Sigmoid colon (tissue), 7 donors: Measurements from ENCODE around the gene ACAP2. TPM values are rescaled to one million over a fixed set of nuclear protein-coding genes. Genes with fewer than 3 reads are reported as not detected.

Source experiments
- DNase-seq: peaks from one replicate; pipeline ENCODE4 v3.0.0-alpha.2; 2019
- H3K27ac ChIP-seq, 4 donors: fragments of 200-600 bp; sonication (generic); one replicate each; pipeline ENCODE4 v1.5.1; 2016 to 2019; ENCODE audit warnings: mild to moderate bottlenecking in 1 of 4
- H3K27me3 ChIP-seq, 3 donors: fragments of 200-600 bp; sonication (generic); one replicate each; pipeline ENCODE4 v1.5.1; 2019; ENCODE audit warnings: mild to moderate bottlenecking in 1 of 3
- H3K36me3 ChIP-seq, 4 donors: fragments of 200-600 bp; sonication (generic); one replicate each; pipeline ENCODE4 v1.5.1; 2016 to 2019
- H3K4me1 ChIP-seq, 4 donors: fragments of 200-600 bp; sonication (generic); one replicate each; pipeline ENCODE4 v1.5.1; 2017 to 2019
- H3K4me3 ChIP-seq, 4 donors: fragments of 200-600 bp; sonication (generic); one replicate each; pipeline ENCODE4 v1.5.1; 2017 to 2019; ENCODE audit warnings: mild to moderate bottlenecking in 2 of 4, moderate library complexity in 1 of 4
- H3K9me3 ChIP-seq, 4 donors: fragments of 200-600 bp in 3 of 4; sonication (generic) in 3 of 4; one replicate each; pipeline versions ENCODE4 v1.5.1 to v1.6.1; 2013 to 2019
- EP300 ChIP-seq, 4 donors: sonication (generic); formaldehyde crosslinking; IDR thresholded peaks; one replicate each; pipeline ENCODE4 v1.6.1; 2017; ENCODE audit warnings: antibody characterized with exemption in 4 of 4
- POLR2A ChIP-seq, 2 donors: fragments of 450-650 bp; IDR thresholded peaks; one replicate each; pipeline ENCODE4 v1.6.1; 2016; ENCODE audit warnings: antibody characterized with exemption in 2 of 2, mild to moderate bottlenecking in 2 of 2, moderate library complexity in 2 of 2
- POLR2AphosphoS5 ChIP-seq, 4 donors: sonication (generic); formaldehyde crosslinking; IDR thresholded peaks; one replicate each; pipeline ENCODE4 v1.6.1; 2017; ENCODE audit warnings: antibody characterized with exemption in 4 of 4
- WGBS, 2 donors: extraction: QIAGEN DNeasy Blood & Tissue Kit; methylation state at CpG; one replicate each; pipeline ENCODE4 v1.1.7; 2013; 5-methylcytosine and 5-hydroxymethylcytosine counted together
- intact Hi-C: fragments of 100-400 bp; cut with DNase I; formaldehyde crosslinking; loops from one replicate; pipeline ENCODE4 v1.15.1; 2023
- polyA plus RNA-seq, 3 donors: library from polyadenylated mRNA; stranded (reverse); fragments of 200-250 nt; gene quantifications; one replicate each; pipeline ENCODE4 v1.2.3, GENCODE V29; 2013
- total RNA-seq, 4 donors: library from RNA; depleted of rRNA; stranded (reverse); fragments of >200 nt; gene quantifications; one replicate each; pipeline ENCODE4 v1.1.0, GENCODE V29; 2016
- TF ChIP-seq, protein P1 (sequence below), 4 experiments: fragments of 450-650 bp in 3 of 4; fragments of 200-600 bp in 1 of 4; IDR thresholded peaks; one replicate each; pipeline ENCODE4 v1.5.1; 2016 to 2019; ENCODE audit warnings: antibody characterized with exemption in 4 of 4, mild to moderate bottlenecking in 3 of 4, moderate library complexity in 2 of 4
- donor health status: healthy with polysubstance abuse.
- donor health status: Bipolar disorder and iron deficiency.
- donor health status: healthy.

Gene ACAP2
- total and polyA plus RNA-seq, 7 donors, result 12.0 to 57.1 (median 28.0) TPM

DNA sequence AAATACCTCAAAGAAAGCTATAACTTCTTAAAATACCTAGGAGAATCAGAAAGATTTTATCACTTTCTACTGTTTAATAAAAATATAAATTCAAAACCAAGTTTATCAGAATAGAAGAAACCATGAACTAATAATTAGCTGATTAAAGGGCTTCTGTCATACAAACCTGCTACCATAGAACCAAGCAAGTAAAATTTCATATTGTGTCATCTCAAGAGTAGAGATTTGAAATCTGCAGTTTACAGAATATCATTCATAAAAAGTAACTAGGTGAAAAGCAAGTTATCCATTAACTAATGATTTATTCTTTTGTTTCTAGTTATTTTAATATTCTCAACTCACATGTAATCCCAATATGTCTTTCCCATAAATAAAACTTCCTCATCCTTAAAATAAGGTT, 135.1 kb downstream of the ACAP2 start:
- intact Hi-C loops, result no loop called here
- peaks cover 0 to 17% (median 0%) of the 10 kb centered on the region in 4 donors for H3K36me3 ChIP-seq
- no peak overlapping the region for H3K4me3 ChIP-seq
- TF ChIP-seq POLR2AphosphoS5 (IDR thresholded peaks at IDR 0.05), result no peak
- TF ChIP-seq, protein P1, sequence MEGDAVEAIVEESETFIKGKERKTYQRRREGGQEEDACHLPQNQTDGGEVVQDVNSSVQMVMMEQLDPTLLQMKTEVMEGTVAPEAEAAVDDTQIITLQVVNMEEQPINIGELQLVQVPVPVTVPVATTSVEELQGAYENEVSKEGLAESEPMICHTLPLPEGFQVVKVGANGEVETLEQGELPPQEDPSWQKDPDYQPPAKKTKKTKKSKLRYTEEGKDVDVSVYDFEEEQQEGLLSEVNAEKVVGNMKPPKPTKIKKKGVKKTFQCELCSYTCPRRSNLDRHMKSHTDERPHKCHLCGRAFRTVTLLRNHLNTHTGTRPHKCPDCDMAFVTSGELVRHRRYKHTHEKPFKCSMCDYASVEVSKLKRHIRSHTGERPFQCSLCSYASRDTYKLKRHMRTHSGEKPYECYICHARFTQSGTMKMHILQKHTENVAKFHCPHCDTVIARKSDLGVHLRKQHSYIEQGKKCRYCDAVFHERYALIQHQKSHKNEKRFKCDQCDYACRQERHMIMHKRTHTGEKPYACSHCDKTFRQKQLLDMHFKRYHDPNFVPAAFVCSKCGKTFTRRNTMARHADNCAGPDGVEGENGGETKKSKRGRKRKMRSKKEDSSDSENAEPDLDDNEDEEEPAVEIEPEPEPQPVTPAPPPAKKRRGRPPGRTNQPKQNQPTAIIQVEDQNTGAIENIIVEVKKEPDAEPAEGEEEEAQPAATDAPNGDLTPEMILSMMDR (IDR thresholded peaks at IDR 0.05), result no peak
- no peak for TF ChIP-seq EP300 (IDR thresholded peaks at IDR 0.05)
- TF ChIP-seq POLR2A (IDR thresholded peaks at IDR 0.05), result no peak
- H3K9me3 ChIP-seq, result no peaks in the 10 kb centered on the region
- no peaks in the 10 kb centered on the region for H3K27me3 ChIP-seq
- no peak for DNase-seq
- H3K4me1 ChIP-seq, result no peaks in the 10 kb centered on the region
- no peak overlapping the region for H3K27ac ChIP-seq

DNA sequence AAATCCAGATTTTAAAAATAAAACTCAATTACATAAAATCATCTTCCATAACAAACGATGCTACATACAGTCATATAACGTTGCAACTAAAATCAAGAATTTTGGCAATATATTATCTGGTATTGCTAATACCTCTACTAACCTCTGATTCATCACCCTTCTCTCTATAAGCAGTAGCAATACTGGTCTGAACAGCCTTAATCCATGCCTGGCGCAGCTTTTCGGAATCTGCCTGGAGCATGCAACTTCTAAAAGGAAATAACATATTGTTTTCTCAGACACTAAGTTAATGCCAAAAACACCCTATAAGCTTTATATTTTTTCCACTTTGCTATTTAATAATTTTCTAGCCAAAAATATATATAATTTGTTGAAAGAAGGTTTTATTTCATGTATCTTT, 136.5 kb downstream of the ACAP2 start:
- WGBS, 2 donors, result 97 to 98% methylated on average over 4 of the region's 4 CpGs
- no peak overlapping the region for H3K27ac ChIP-seq
- TF ChIP-seq, protein P1 (IDR thresholded peaks at IDR 0.05), result no peak
- TF ChIP-seq POLR2A (IDR thresholded peaks at IDR 0.05), result no peak
- TF ChIP-seq POLR2AphosphoS5 (IDR thresholded peaks at IDR 0.05), result no peak
- TF ChIP-seq EP300 (IDR thresholded peaks at IDR 0.05), result no peak
- no peaks in the 10 kb centered on the region for H3K4me1 ChIP-seq
- peaks cover 0 to 26% (median under 1%) of the 10 kb centered on the region in 4 donors for H3K36me3 ChIP-seq
- H3K9me3 ChIP-seq, result no peaks in the 10 kb centered on the region
- DNase-seq, result no peak
- no peaks in the 10 kb centered on the region for H3K27me3 ChIP-seq
- intact Hi-C loops, result no loop called here
- H3K4me3 ChIP-seq, result no peak overlapping the region

DNA sequence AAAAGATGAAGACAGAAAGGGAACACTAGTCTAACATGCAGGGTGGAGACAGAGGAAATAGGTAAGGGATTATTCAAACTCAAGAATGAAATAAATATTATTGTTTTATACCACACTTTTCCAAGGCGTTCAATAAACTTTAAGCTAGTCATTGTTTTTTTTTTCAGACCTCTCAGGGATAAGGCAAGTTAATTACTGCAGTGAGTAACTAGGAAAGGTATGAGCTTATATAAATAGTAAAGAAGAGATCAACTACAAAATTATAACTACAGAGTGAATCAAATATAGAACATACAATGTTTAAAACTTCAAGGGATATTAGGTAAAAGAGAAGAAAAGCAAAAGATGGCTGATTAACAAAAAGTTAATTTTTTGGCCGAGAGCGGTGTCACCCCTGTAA, 140.4 kb downstream of the ACAP2 start:
- intact Hi-C loops, result no loop called here

DNA sequence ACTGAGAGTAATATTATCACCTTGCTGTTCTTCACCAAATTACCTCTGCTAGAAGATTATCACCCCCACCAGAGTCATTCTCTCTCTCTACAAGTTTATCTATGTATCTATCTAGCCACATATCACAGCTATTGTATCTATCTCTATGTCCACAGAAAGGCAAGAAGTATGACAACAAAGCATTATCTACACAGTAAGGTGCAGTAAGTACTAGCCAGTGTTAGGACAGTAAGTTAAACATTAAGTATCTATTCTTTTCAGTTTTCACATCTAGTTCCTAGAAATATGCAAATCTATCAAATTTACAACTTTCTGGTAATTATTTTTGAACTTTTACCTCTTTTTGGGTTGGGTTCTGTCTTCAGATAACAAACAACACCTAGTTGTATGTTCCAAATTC, 145.4 kb downstream of the ACAP2 start:
- no peak overlapping the region for H3K4me3 ChIP-seq
- no peaks in the 10 kb centered on the region for H3K27me3 ChIP-seq
- H3K27ac ChIP-seq, result no peak overlapping the region
- no peak for DNase-seq
- no peaks in the 10 kb centered on the region for H3K4me1 ChIP-seq
- no peaks in the 10 kb centered on the region for H3K9me3 ChIP-seq
- peaks cover 0 to 82% (median 8%) of the 10 kb centered on the region in 4 donors for H3K36me3 ChIP-seq
- intact Hi-C loops, result no loop called here
- TF ChIP-seq, protein P1 (IDR thresholded peaks at IDR 0.05), result no peak
- TF ChIP-seq POLR2A (IDR thresholded peaks at IDR 0.05), result no peak
- no peak for TF ChIP-seq POLR2AphosphoS5 (IDR thresholded peaks at IDR 0.05)
- TF ChIP-seq EP300 (IDR thresholded peaks at IDR 0.05), result no peak

More for the DNA sequence above, 140.4 kb downstream of the ACAP2 start:
- TF ChIP-seq EP300 (IDR thresholded peaks at IDR 0.05) (no peak), POLR2A (IDR thresholded peaks at IDR 0.05) (no peak), POLR2AphosphoS5 (IDR thresholded peaks at IDR 0.05) (no peak)
- TF ChIP-seq, protein P1 (IDR thresholded peaks at IDR 0.05), result no peak
- 77 to 89% methylated on average over 3 of the region's 3 CpGs for WGBS, 2 donors
- Histone ChIP-seq H3K4me3 (no peak overlapping the region), H3K4me1 (no peaks in the 10 kb centered on the region), H3K27ac (no peak overlapping the region), H3K36me3 (peaks cover 0 to 55% (median 6%) of the 10 kb centered on the region in 4 donors), H3K27me3 (no peaks in the 10 kb centered on the region), H3K9me3 (no peaks in the 10 kb centered on the region)
- DNase-seq, result no peak

DNA sequence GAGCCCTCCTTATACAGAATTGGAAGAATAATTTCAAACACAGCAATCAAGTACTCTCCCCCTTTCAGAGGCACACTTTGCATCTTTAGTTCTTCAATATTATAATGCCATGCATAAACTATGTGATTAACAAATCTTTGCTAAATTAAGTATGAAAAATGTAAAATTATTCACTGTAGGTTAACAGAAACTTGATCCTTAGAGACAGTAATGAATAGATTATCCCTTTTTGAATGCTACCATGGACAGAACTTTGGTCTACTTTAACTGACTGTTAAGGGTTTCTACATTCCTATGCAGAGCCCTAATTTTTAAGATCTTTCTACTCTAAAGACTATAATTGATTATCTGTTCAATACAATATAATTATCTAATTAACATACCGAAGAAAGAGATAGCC, 146.2 kb downstream of the ACAP2 start:
- WGBS, 2 donors, result 98 to 100% methylated on average over 1 of the region's 1 CpG
- H3K36me3 ChIP-seq, result peaks cover 0 to 82% (median 9%) of the 10 kb centered on the region in 4 donors
- TF ChIP-seq, protein P1 (IDR thresholded peaks at IDR 0.05), result no peak
- TF ChIP-seq EP300 (IDR thresholded peaks at IDR 0.05), result no peak
- TF ChIP-seq POLR2AphosphoS5 (IDR thresholded peaks at IDR 0.05), result no peak
- no peak for TF ChIP-seq POLR2A (IDR thresholded peaks at IDR 0.05)
- DNase-seq, result no peak
- intact Hi-C loops, result no loop called here
- H3K27ac ChIP-seq, result no peak overlapping the region
- no peaks in the 10 kb centered on the region for H3K9me3 ChIP-seq
- H3K4me1 ChIP-seq, result no peaks in the 10 kb centered on the region
- no peak overlapping the region for H3K4me3 ChIP-seq
- no peaks in the 10 kb centered on the region for H3K27me3 ChIP-seq
